ENCODE results near the gene MAP4K5.

Gene MAP4K5

DNA sequence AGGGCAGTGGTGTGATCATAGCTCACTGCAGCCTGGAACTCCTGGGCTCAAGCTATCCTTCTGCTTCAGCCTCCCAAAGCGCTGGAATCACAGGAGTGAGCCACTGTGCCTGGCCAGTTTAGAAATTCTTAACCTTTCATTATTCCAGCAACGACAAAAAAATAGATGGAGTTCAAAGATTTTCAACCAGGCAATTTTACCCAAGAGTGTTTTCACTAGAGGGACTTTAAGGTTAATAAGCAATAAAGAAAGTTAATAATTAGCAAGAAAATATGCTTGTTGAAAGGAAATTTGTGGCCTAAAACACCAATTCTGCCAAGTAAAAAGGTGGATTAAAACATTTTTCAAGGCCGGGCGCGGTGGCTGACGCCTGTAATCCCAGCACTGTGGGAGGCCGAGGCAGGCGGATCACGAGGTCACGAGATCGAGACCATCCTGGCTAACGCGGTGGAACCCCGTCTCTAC, 150.5 kb downstream of the MAP4K5 start:
- no peak overlapping the region for H3K27ac ChIP-seq
- no peak overlapping the region for H3K4me3 ChIP-seq

DNA sequence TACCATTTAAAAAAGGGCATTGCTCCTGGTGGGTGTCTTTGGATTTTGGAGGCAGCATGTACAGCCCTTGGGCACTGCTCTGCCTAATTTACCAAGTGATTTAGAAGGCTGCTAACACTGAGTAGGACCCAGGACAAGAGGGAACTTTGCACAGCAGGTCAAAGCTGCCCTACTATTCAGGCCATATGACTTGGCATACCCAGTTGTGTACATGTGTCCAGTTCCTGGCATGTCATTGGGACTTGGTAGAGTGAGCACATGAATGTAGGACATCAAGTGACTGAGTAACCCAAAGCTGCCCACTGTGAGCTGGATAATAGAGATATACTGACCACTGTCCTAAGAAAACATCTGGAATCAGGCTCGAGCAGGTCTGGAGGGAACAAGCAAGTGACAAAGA, 151.4 kb downstream of the MAP4K5 start:
- Histone ChIP-seq H3K4me3 (no peak overlapping the region), H3K27ac (no peak overlapping the region)

DNA sequence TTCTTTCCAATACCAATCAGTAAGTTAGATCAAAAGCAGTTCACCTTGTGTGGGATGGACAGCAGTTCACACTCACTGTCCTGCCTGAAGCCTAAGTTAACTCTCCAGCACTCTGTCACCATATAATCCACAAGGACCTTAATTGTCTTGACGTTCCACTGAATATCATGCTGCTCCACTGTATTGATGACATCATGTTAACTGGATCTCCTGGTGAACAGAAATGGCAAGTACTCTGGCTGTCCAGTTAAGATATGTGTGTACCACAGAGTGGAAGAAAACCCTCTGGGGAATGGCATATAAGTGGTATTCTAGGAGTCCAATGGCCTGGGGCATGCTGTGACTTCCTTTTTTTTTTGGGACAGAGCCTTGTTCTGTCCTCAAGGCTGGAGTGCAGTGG, 151.9 kb downstream of the MAP4K5 start:
- H3K27ac ChIP-seq: no peak overlapping the region

DNA sequence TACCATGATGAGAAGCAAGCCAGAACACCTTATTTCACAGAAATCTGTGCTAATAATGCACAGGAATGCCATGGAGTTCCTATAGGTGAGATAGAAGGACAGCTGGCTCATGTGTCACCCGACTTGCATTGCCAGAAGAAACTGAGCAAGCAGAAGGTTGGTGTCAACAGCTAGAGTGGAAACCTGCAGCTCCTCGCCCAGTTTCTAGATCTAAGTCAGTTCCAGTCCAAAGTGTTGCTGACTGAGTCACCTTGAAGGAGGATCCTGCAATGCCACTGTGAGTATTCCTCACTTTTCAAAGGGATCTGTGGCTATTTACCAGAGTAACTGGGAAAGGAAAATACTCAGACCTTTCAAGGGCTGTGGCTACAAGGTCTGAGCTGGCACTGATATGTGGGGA, 152.8 kb downstream of the MAP4K5 start:
- Histone ChIP-seq H3K27ac (peak overlapping the region in 1 of 21 experiments; percentile 24), H3K4me3 (no peak overlapping the region)

More for the DNA sequence above, 151.9 kb downstream of the MAP4K5 start:
- no peak overlapping the region for H3K4me3 ChIP-seq

DNA sequence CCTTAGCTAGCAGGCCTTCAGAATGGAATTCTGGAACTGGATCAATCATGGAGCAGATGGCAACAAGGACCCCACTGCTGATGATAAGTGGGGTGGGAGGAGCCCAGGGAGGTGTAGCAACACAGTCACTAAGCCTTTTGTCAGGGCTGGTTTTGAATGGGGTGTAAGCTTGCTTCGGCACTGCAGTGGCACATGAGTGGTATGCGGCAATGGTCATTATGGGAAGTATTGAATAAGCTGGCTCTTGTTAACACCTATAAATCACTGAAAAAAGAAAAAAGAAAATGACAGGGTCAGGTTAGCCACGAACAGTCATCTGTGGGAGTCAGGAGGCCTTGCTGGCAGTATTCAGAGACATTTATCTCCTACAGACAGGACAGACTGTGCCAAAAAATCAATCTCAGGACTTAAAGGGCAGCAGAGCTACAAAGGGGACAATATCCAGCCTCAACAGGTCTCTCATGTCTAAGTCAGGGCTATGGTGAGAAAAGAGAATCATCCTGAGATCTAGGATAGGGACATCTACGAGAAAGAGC, 154.8 kb downstream of the MAP4K5 start:
- H3K4me3 ChIP-seq: no peak overlapping the region

DNA sequence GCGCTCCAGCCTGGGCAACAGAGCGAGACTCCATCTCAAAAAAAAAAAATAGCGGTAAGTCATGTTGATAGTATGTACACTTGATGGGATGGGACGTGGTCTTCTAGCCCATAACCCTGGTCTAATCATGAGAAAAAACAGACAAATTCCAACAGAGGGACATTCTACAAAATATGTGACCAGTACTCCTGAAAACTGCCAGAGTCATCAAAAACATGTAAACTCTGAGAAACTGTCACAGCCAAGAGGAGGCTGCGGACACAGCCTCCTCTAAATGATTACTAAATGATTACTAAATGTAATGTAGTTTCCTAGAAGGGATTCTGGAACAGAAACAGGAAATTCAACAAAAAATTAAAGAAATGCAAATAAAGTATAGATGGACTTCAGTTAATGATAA, 156.6 kb downstream of the MAP4K5 start:
- Histone ChIP-seq H3K27ac (no peak overlapping the region), H3K4me3 (no peak overlapping the region)

More for the DNA sequence above, 154.8 kb downstream of the MAP4K5 start:
- no peak overlapping the region for H3K27ac ChIP-seq

DNA sequence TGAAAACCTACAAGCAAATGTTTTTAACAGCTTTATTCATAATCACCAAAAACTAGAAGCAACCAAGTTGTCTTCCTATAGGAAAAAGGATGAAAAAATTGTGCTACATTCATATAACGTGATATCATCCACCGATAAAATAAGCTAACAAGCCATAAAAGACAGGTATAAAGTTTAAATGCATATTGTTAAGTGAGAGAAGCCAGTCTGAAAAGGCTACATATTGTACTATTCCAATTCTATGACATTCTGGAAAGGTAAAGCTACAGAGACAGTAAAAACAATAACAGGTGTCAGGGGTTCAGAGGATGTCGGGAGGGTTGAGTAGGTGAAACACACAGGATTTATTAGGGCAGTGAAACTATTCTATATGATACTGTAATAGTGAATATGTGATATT, 158.4 kb downstream of the MAP4K5 start:
- H3K4me3 ChIP-seq: no peak overlapping the region
- no peak overlapping the region for H3K27ac ChIP-seq

DNA sequence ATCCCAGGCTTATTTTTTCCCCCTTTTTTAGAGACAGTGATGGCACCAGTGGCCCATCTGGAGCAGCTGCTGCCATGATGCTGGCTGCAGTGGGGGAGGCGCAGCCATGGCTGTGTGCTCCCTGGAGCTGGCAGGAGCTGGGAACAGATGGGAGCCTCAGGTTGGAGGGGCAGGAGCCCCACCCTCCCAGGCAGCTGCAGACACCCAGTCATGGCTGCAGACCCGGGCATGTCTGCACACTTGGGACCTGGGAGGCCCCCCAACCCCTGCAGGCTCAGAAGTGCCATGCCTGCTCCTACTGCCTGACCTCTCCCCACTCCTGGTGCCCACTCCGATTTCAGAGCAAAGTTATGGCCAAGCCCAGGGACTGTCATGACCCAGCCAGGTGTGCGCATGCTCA, 160.8 kb downstream of the MAP4K5 start:
- H3K4me3 ChIP-seq: no peak overlapping the region
- no peak overlapping the region for H3K27ac ChIP-seq

Data from skin epidermis (tissue), 12 donors.